A549 (cell line): ENCODE measurements around the gene RFX1.

ENCODE experiments used
- CEBPB ChIP-seq, 2 experiments: fragments of >200 bp in 1 of 2; sonication (Bioruptor Twin) in 1 of 2; formaldehyde crosslinking in 1 of 2; IDR thresholded peaks; 2 replicates each; pipeline ENCODE4 v1.6.1; 2012 to 2016
- FOSL2 ChIP-seq, 2 experiments: fragments of 450-650 bp in 1 of 2; fragments of >200 bp in 1 of 2; sonication (Bioruptor Twin) in 1 of 2; formaldehyde crosslinking; IDR thresholded peaks; 2 replicates each; pipeline versions ENCODE4 v1.5.0 to v1.6.1; 2016 to 2020; ENCODE audit warnings: mild to moderate bottlenecking in 1 of 2, moderate library complexity in 1 of 2
- GATA3 ChIP-seq: IDR thresholded peaks from 2 replicates; pipeline ENCODE4 v1.6.1; 2012; ENCODE audit warnings: borderline replicate concordance
- KDM1A ChIP-seq: fragments of 200-600 bp; sonication (generic); IDR thresholded peaks from 2 replicates; pipeline ENCODE4 v1.6.1; 2016; ENCODE audit warnings: low read depth, mild to moderate bottlenecking
- MAZ ChIP-seq: fragments of 150-350 bp; IDR thresholded peaks from 2 replicates; pipeline ENCODE4 v1.6.1; 2014; ENCODE audit warnings: antibody characterized with exemption, low read depth, low read length, borderline replicate concordance
- POLR2A ChIP-seq: IDR thresholded peaks from 2 replicates; pipeline ENCODE4 v1.6.1; 2012; ENCODE audit warnings: mild to moderate bottlenecking, low read length
- RFX5 ChIP-seq: fragments of 450-650 bp; IDR thresholded peaks from 2 replicates; pipeline ENCODE4 v1.7.1; 2014; ENCODE audit warnings: antibody characterized with exemption, mild to moderate bottlenecking, moderate library complexity
- TF ChIP-seq, protein P1 (sequence below): fragments of >200 bp; sonication (Bioruptor Twin); formaldehyde crosslinking; IDR thresholded peaks from 3 replicates; pipeline ENCODE4 v1.5.1; 2016
- TF ChIP-seq, protein P2 (sequence below): IDR thresholded peaks from 2 replicates; pipeline ENCODE4 v1.6.1; 2012

DNA sequence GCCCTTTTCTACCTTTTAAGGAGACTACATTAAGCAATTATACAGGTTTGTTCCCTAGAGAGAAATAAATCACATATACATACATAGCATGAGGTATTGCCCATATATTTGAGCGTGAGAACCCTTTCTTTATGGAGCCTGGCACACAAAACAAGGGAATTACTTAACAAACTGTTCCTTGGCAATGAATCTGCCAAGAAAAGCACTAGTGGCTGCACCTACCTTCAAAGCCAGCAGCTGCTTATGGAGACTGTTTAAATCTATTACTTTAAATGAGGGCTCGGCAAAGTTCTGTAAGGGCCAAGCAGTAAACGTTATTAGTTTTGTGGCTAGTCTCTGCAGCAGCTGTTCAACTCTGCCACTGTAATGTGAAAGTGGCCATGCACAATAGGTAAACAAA is 7.0 kb downstream of the RFX1 start:
- TF ChIP-seq, protein P1, sequence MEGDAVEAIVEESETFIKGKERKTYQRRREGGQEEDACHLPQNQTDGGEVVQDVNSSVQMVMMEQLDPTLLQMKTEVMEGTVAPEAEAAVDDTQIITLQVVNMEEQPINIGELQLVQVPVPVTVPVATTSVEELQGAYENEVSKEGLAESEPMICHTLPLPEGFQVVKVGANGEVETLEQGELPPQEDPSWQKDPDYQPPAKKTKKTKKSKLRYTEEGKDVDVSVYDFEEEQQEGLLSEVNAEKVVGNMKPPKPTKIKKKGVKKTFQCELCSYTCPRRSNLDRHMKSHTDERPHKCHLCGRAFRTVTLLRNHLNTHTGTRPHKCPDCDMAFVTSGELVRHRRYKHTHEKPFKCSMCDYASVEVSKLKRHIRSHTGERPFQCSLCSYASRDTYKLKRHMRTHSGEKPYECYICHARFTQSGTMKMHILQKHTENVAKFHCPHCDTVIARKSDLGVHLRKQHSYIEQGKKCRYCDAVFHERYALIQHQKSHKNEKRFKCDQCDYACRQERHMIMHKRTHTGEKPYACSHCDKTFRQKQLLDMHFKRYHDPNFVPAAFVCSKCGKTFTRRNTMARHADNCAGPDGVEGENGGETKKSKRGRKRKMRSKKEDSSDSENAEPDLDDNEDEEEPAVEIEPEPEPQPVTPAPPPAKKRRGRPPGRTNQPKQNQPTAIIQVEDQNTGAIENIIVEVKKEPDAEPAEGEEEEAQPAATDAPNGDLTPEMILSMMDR, result no peak
- TF ChIP-seq CEBPB (IDR thresholded peaks at IDR 0.05) (no peak), GATA3 (no peak), FOSL2 (IDR thresholded peaks at IDR 0.05) (no peak), FOSL2 (CRISPR knock-in tag; IDR thresholded peaks at IDR 0.05) (no peak), MAZ (no peak), KDM1A (peak; percentile 56; the same call in 1 of the 2 replicates), RFX5 (no peak), POLR2A (no peak)
- TF ChIP-seq, protein P2, sequence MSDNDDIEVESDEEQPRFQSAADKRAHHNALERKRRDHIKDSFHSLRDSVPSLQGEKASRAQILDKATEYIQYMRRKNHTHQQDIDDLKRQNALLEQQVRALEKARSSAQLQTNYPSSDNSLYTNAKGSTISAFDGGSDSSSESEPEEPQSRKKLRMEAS, result no peak
